GM18502 (cell line): Measurements from ENCODE around the gene MDM2.

Source experiments
- ATAC-seq: cut with Tn5 transposase; IDR thresholded peaks from one replicate; pipeline ENCODE4 v1.9.1; 2021; ENCODE audit warnings: mild to moderate bottlenecking; ENCODE audit not compliant: unreplicated experiment, poor library complexity

Gene MDM2

GRCh38 chr12:68807576-68808387 is at the start of gene MDM2:
MDM2 (plus strand) TSS chr12:68808177; CDS start chr12:68808478, 301 bp downstream.
- peak; percentile 78 for ATAC-seq

GRCh38 chr12:68759852-68760251 is 48.1 kb upstream of the MDM2 start:
- no peak for ATAC-seq

GRCh38 chr12:68760806-68761441 is 47.1 kb upstream of the MDM2 start:
- no peak for ATAC-seq

- ATAC-seq, result no peak
Observed at GRCh38 chr12:68761442-68761812, 46.5 kb upstream of the MDM2 start.

GRCh38 chr12:68761901-68762630 is 45.9 kb upstream of the MDM2 start:
- ATAC-seq, result no peak

- ATAC-seq, result no peak
Observed at GRCh38 chr12:68762691-68763090, 45.3 kb upstream of the MDM2 start.

GRCh38 chr12:68765696-68766095 is 42.3 kb upstream of the MDM2 start:
- no peak for ATAC-seq

GRCh38 chr12:68766646-68767045 is 41.3 kb upstream of the MDM2 start:
- no peak for ATAC-seq

GRCh38 chr12:68767191-68767590 is 40.8 kb upstream of the MDM2 start:
- no peak for ATAC-seq

GRCh38 chr12:68768431-68768939 is 39.5 kb upstream of the MDM2 start:
- no peak for ATAC-seq

GRCh38 chr12:68769941-68770340 is 38.0 kb upstream of the MDM2 start:
- no peak for ATAC-seq

- ATAC-seq, result no peak
Observed at GRCh38 chr12:68771223-68771925, 36.6 kb upstream of the MDM2 start.

- no peak for ATAC-seq
Observed at GRCh38 chr12:68772714-68773113, 35.3 kb upstream of the MDM2 start.

- no peak for ATAC-seq
Observed at GRCh38 chr12:68773582-68773981, 34.4 kb upstream of the MDM2 start.

- ATAC-seq, result no peak
Observed at GRCh38 chr12:68775121-68775630, 32.8 kb upstream of the MDM2 start.

- no peak for ATAC-seq
Observed at GRCh38 chr12:68776976-68777610, 30.9 kb upstream of the MDM2 start.

GRCh38 chr12:68779280-68779679 is 28.7 kb upstream of the MDM2 start:
- no peak for ATAC-seq

GRCh38 chr12:68780731-68781130 is 27.2 kb upstream of the MDM2 start:
- no peak for ATAC-seq

- no peak for ATAC-seq
Observed at GRCh38 chr12:68781728-68782127, 26.2 kb upstream of the MDM2 start.

- no peak for ATAC-seq
Observed at GRCh38 chr12:68784015-68784414, 24.0 kb upstream of the MDM2 start.
